HG02678 (cell line): ENCODE measurements around the gene COA3.

Source experiments
- ATAC-seq: cut with Tn5 transposase; IDR thresholded peaks from one replicate; pipeline ENCODE4 v1.9.1; 2021; ENCODE audit warnings: mild to moderate bottlenecking, moderate library complexity; ENCODE audit not compliant: unreplicated experiment

Gene COA3

DNA sequence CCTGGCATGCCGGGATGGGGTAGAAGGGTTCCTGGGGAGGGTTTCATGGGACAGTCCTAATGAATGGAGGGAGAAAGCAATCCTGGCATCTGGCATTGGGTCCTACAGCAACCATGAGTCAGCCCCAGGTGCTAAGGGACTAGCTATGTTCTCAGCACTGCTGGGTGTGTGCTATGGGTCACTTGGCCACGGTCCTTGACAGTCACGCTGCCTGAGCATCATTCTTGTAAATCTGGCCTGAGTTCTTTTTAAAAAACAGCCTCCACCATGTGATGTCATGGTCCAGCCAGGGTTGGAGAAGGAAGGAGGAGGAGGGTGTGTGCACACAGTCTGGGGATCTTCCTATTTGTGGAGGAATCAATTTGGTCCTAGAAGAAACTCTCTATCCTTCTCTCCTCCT, 43.7 kb downstream of the COA3 start:
- no peak for ATAC-seq

DNA sequence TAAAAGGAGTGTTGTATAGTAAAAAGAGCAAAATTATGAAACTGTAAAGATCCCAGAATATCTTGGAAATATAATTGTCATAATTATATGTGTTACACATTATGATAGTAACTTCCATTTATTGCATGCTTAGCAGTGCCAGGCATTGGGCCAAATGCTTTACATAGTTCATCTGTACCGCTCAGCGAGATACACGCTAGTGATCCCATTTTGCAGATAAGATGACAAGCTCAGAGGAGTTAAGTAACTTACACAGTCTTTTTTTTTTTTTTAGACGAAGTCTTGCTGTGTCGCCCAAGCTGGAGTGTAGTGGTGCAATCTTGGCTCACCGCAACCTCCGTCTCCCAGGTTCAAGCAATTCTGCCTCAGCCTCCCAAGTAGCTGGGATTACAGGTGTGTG, 46.9 kb downstream of the COA3 start:
- no peak for ATAC-seq

DNA sequence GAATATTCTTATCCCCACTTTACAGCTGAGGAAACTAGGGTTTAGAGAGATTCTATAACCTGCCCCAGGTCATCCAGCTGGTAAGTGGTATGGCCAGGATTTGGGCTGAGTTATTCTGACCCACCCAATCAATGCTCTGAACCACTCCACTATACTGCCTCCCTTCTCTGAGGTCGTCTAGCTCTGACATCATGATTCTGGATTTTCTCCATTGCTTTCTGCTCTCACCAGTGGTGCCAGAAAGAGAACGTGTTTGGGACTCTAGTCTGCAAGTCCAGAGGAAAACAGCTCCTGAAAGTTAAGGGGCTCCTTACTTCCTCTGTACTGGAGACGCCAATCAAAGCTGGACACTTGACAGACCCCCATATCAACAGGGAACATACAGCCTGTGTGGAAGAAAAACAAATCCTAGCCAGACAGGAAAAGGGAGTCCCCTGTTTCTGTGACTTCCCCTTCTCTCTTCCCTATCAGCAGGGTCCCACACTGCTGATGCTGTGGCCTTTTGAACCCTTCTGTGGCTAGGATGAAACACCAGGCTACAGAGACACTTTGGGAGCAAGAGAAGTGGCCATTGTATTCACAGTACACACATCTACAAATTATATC, 47.7 kb downstream of the COA3 start:
- ATAC-seq, result no peak

DNA sequence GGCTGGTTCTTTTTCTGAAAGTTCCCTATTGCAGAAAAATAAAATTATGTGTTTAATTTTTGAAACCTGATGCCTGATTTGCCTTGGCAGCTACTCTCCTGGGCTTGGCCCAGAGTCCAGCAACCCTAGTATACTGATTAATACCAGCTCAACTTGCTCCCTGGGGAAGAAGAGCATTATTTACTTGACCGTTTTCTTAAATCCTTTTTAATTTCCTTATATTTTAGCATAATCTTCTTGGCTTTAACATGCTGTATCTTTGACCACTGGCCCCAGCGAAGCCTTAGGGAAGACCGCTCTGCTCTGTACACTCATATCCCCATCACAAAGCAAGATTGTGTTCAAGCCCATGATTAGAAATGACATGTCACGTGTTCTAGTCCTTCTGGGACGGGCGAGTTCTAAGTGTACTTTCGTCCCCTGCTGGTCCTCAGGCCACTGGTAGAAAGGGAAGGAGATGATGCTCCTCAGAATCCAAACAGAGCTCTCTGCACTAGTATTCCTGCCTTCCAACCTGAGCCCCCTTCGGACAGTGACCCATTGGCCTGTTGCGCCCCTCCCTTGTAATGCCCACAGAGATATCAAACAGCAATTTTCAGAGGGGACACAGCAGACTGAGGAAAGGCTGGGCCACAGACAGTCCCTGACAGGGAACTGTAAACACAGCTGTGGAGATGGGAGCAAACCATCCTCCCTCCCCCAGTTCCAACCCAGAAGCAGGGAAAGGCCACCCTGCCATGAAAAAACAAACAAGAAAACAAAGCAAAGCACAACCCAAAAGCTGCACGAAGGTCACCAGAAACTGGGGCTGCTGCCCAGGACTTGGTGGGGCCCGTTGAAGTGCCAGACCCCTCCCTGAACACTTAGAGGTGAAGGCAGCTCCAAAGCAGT, 49.4 kb downstream of the COA3 start:
- no peak for ATAC-seq

DNA sequence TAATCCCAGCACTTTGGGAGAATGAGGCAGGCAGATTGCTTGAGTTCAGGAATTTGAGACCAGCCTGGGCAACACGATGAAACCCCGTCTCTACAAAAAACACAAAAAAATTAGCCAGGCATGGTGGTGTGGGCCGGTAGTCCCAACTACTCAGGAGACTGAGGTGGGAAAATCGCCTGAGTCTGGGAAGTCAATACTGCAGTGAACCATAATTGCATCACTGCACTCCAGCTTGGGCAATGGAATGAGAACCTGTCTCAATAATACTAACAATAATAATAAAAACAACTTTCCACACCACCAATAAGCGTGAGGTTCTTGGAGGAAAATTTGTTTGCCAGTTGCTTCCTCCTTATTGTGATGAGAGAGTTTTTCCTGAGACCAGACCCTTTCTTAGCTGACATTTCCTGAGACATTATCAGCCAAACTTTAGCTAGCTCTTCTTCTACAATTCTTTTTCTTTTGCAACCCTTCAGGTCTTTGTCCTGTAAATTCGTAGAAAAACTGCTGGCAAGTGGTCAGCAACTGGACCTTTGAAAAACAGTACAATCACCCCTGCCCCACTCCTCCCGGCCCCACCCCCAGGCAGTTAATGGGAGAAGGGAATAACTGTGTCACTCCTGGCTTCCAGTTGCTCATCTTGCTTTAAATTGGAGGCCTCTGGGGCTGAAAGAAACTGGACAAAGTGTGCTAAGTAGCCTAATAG, 50.1 kb downstream of the COA3 start:
- no peak for ATAC-seq
